HepG2 (cell line): Measurements from ENCODE around the gene RARA. TPM values are rescaled to one million over a fixed set of nuclear protein-coding genes. Genes with fewer than 3 reads are reported as not detected.

Source experiments
- HNF4G ChIP-seq, 2 experiments: sonication (generic) in 1 of 2; formaldehyde crosslinking in 1 of 2; IDR thresholded peaks; 2 replicates each; pipeline versions ENCODE4 v1.4.0 to v1.6.1; 2011 to 2020; ENCODE audit warnings: borderline replicate concordance in 2 of 2, low read depth in 2 of 2, mild to moderate bottlenecking in 2 of 2, low read length in 1 of 2, missing genetic modification reagents in 1 of 2, moderate library complexity in 1 of 2
- MXD4 ChIP-seq: IDR thresholded peaks from 2 replicates; pipeline ENCODE4 v1.6.1; 2016; ENCODE audit warnings: mild to moderate bottlenecking, missing biosample characterization, missing genetic modification reagents
- ZBTB49 ChIP-seq: sonication (generic); formaldehyde crosslinking; IDR thresholded peaks from 2 replicates; pipeline ENCODE4 v1.4.0; 2020; ENCODE audit warnings: missing genetic modification reagents, borderline replicate concordance
- ZNF737 ChIP-seq: sonication (generic); formaldehyde crosslinking; IDR thresholded peaks from 2 replicates; pipeline ENCODE4 v1.5.0; 2020; ENCODE audit warnings: missing genetic modification reagents, mild to moderate bottlenecking, borderline replicate concordance
- polyA plus RNA-seq, 8 experiments: library from polyadenylated mRNA; depleted of rRNA in 3 of 8; stranded (reverse) in 7 of 8; unstranded in 1 of 8; fragments of >200 nt; fragmentation: Illumina TruSeq in 4 of 8; extraction: Trizol in 4 of 8; gene quantifications; 2 replicates each; pipeline versions ENCODE4 v1.2.1 to v1.2.3, GENCODE V29; 2011 to 2016; ENCODE audit warnings: low read depth in 4 of 8, missing spikeins in 1 of 8, mixed read lengths in 1 of 8; ENCODE audit not compliant: insufficient read depth in 1 of 8
- total RNA-seq, 5 experiments: library from RNA; depleted of rRNA; stranded (reverse); fragments of >200 nt; fragmentation: Illumina TruSeq; extraction: Trizol; gene quantifications; 2 replicates each; pipeline ENCODE4 v1.2.3, GENCODE V29; 2016; ENCODE audit warnings: low read depth in 1 of 5
- TF ChIP-seq, protein P1 (sequence below): sonication (generic); formaldehyde crosslinking; IDR thresholded peaks from 2 replicates; pipeline ENCODE4 v1.4.0; 2020; ENCODE audit warnings: mild to moderate bottlenecking, low read depth, missing genetic modification reagents
- TF ChIP-seq, protein P2 (sequence below): IDR thresholded peaks from 2 replicates; pipeline ENCODE4 v1.6.1; 2016; ENCODE audit warnings: low read depth, borderline replicate concordance
- TF ChIP-seq, protein P3 (sequence below): sonication (generic); formaldehyde crosslinking; IDR thresholded peaks from 2 replicates; pipeline ENCODE4 v1.5.0; 2020; ENCODE audit warnings: mild to moderate bottlenecking, missing genetic modification reagents, borderline replicate concordance
- TF ChIP-seq, protein P4 (sequence below): sonication (generic); formaldehyde crosslinking; IDR thresholded peaks from 2 replicates; pipeline ENCODE4 v1.5.0; 2020; ENCODE audit warnings: mild to moderate bottlenecking, missing genetic modification reagents

The RARA gene
- total and polyA plus RNA-seq, 2 of the 13 experiments (the other 11 are each of a cell fraction or from before 2014, with no cell fraction given): 6.4 to 8.6 TPM

DNA sequence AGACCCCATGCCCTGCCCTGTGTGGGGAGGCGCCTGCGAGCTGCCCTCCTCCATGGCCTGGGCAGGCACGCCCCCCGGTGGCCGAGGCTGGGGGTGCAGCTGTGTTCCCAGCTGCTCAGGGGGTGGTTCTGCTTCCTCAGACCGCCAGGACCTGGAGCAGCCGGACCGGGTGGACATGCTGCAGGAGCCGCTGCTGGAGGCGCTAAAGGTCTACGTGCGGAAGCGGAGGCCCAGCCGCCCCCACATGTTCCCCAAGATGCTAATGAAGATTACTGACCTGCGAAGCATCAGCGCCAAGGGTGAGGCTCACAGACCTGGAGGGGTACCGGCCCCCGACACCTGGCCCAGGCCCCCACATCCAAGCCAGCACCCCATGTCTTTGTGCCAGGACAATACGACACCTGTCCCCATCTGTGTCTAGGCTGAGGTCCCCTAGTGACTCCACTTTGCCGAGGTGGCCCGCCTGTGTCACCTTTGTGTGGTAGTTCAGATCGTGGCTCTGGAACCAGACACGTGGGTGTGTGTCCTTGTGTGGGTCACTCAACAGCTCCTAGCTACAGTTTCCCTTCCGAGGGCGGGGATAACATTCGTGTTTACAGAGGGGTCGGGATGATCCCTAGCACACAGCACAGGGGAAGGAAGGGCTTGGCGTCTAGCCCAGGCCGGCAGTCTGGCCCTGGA lies 46.3 kb downstream of the RARA start (continued):
- TF ChIP-seq, protein P1, sequence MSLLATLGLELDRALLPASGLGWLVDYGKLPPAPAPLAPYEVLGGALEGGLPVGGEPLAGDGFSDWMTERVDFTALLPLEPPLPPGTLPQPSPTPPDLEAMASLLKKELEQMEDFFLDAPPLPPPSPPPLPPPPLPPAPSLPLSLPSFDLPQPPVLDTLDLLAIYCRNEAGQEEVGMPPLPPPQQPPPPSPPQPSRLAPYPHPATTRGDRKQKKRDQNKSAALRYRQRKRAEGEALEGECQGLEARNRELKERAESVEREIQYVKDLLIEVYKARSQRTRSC (CRISPR knock-in tag): no peak
- TF ChIP-seq, protein P2, sequence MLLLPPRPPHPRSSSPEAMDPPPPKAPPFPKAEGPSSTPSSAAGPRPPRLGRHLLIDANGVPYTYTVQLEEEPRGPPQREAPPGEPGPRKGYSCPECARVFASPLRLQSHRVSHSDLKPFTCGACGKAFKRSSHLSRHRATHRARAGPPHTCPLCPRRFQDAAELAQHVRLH: peak; percentile 88
- TF ChIP-seq ZBTB49 (CRISPR knock-in tag) (no peak), HNF4G (IDR thresholded peaks at IDR 0.05; ENCODE audit: borderline replicate concordance, low read depth, low read length) (no peak), HNF4G (CRISPR knock-in tag; IDR thresholded peaks at IDR 0.05; ENCODE audit: borderline replicate concordance, low read depth) (no peak), ZNF737 (CRISPR knock-in tag) (no peak), MXD4 (CRISPR knock-in tag) (no peak)
- TF ChIP-seq, protein P3, sequence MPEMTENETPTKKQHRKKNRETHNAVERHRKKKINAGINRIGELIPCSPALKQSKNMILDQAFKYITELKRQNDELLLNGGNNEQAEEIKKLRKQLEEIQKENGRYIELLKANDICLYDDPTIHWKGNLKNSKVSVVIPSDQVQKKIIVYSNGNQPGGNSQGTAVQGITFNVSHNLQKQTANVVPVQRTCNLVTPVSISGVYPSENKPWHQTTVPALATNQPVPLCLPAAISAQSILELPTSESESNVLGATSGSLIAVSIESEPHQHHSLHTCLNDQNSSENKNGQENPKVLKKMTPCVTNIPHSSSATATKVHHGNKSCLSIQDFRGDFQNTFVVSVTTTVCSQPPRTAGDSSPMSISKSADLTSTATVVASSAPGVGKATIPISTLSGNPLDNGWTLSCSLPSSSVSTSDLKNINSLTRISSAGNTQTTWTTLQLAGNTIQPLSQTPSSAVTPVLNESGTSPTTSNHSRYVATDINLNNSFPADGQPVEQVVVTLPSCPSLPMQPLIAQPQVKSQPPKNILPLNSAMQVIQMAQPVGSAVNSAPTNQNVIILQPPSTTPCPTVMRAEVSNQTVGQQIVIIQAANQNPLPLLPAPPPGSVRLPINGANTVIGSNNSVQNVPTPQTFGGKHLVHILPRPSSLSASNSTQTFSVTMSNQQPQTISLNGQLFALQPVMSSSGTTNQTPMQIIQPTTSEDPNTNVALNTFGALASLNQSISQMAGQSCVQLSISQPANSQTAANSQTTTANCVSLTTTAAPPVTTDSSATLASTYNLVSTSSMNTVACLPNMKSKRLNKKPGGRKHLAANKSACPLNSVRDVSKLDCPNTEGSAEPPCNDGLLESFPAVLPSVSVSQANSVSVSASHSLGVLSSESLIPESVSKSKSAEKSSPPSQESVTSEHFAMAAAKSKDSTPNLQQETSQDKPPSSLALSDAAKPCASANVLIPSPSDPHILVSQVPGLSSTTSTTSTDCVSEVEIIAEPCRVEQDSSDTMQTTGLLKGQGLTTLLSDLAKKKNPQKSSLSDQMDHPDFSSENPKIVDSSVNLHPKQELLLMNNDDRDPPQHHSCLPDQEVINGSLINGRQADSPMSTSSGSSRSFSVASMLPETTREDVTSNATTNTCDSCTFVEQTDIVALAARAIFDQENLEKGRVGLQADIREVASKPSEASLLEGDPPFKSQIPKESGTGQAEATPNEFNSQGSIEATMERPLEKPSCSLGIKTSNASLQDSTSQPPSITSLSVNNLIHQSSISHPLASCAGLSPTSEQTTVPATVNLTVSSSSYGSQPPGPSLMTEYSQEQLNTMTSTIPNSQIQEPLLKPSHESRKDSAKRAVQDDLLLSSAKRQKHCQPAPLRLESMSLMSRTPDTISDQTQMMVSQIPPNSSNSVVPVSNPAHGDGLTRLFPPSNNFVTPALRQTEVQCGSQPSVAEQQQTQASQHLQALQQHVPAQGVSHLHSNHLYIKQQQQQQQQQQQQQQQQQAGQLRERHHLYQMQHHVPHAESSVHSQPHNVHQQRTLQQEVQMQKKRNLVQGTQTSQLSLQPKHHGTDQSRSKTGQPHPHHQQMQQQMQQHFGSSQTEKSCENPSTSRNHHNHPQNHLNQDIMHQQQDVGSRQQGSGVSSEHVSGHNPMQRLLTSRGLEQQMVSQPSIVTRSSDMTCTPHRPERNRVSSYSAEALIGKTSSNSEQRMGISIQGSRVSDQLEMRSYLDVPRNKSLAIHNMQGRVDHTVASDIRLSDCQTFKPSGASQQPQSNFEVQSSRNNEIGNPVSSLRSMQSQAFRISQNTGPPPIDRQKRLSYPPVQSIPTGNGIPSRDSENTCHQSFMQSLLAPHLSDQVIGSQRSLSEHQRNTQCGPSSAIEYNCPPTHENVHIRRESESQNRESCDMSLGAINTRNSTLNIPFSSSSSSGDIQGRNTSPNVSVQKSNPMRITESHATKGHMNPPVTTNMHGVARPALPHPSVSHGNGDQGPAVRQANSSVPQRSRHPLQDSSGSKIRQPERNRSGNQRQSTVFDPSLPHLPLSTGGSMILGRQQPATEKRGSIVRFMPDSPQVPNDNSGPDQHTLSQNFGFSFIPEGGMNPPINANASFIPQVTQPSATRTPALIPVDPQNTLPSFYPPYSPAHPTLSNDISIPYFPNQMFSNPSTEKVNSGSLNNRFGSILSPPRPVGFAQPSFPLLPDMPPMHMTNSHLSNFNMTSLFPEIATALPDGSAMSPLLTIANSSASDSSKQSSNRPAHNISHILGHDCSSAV (CRISPR knock-in tag): no peak
- TF ChIP-seq, protein P4, sequence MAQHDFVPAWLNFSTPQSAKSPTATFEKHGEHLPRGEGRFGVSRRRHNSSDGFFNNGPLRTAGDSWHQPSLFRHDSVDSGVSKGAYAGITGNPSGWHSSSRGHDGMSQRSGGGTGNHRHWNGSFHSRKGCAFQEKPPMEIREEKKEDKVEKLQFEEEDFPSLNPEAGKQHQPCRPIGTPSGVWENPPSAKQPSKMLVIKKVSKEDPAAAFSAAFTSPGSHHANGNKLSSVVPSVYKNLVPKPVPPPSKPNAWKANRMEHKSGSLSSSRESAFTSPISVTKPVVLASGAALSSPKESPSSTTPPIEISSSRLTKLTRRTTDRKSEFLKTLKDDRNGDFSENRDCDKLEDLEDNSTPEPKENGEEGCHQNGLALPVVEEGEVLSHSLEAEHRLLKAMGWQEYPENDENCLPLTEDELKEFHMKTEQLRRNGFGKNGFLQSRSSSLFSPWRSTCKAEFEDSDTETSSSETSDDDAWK: no peak
